ENCODE results near the gene HSD11B1.

HSD11B1 gene

DNA sequence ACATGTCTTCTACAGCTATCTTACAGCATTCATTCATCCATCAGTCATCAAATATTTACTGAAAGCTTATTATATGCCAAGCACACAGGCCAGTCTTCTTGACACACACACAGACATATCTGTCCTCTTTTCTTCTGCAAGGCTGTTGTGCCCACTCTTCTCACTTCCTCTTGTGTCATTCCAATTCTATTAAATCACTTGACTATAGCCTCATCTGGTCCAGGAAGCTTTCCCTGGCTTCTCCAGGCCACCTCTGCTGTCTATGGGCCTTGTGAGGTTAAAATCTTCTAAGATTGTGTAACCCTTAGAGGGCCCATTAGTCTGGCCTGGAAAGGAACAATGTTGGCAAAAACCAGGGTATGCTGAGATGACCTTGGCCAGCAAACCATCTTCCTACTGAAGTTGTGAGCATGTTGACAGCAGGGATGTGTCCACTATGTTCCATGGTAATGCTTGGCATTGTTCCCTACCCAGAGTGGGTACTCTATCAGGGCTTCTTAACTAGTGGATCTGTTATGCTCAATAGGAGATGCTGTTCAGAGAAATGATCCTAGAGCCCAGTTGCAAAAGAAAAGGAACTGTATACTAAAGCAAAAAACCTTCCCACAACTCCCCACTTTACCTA, 56.5 kb downstream of the HSD11B1 start:
- H3K23ac ChIP-seq (ENCODE audit: low read depth, low read length, poor library complexity) = no peak overlapping the region
- no peak overlapping the region for H3K4ac ChIP-seq (ENCODE audit: low read length)
- no peak overlapping the region for H2BK120ac ChIP-seq (ENCODE audit: low read depth, low read length)
- no peak overlapping the region for H2BK5ac ChIP-seq (ENCODE audit: low read length)
- no peak overlapping the region for H2AK5ac ChIP-seq (ENCODE audit: low read depth, low read length)
- H2AFZ ChIP-seq (ENCODE audit: low read length) = no peak overlapping the region
- H3K27me3 ChIP-seq (ENCODE audit: control insufficient read depth in 3 of 3, insufficient read depth in 3 of 3, low read depth in 1 of 3, low read length in 3 of 3) = peaks cover 0 to 26% (median 1%) of the 10 kb centered on the region in 3 experiments
- H2BK15ac ChIP-seq (ENCODE audit: low read length) = no peak overlapping the region
- no peak overlapping the region for H3K4me3 ChIP-seq (ENCODE audit: low read length in 2 of 2)
- H2BK12ac ChIP-seq (ENCODE audit: low read length) = no peak overlapping the region
- H3K9ac ChIP-seq (ENCODE audit: low read depth, low read length, poor library complexity) = no peak overlapping the region
- no peak overlapping the region for H3K14ac ChIP-seq (ENCODE audit: low read length)
- H3K18ac ChIP-seq (ENCODE audit: low read length) = no peak overlapping the region
- H4K8ac ChIP-seq (ENCODE audit: low read depth, low read length) = no peak overlapping the region
- H3K27ac ChIP-seq (replicated peaks; ENCODE audit: low read length) = no peak overlapping the region
- H4K91ac ChIP-seq (ENCODE audit: low read depth, low read length, poor library complexity) = no peak overlapping the region
- H3K79me1 ChIP-seq (ENCODE audit: low read depth, low read length) = no peaks in the 10 kb centered on the region
- H3K4me2 ChIP-seq (ENCODE audit: insufficient read depth, low read length, poor library complexity, severe bottlenecking) = no peak overlapping the region
- H3K9me3 ChIP-seq (replicated peaks in 1 of 2; ENCODE audit: control insufficient read depth in 2 of 2, insufficient read depth in 1 of 2, low read depth in 1 of 2, low read length in 2 of 2) = no peaks in the 10 kb centered on the region
- no peaks in the 10 kb centered on the region for H3K4me1 ChIP-seq (ENCODE audit: control insufficient read depth in 2 of 2, insufficient read depth in 1 of 2, low read depth in 1 of 2, low read length in 2 of 2)
- no peaks in the 10 kb centered on the region for H3K36me3 ChIP-seq (replicated peaks in 1 of 2; ENCODE audit: control insufficient read depth in 2 of 2, insufficient read depth in 2 of 2, low read length in 2 of 2)
- DNase-seq (ENCODE audit: low spot score) = no peak

DNA sequence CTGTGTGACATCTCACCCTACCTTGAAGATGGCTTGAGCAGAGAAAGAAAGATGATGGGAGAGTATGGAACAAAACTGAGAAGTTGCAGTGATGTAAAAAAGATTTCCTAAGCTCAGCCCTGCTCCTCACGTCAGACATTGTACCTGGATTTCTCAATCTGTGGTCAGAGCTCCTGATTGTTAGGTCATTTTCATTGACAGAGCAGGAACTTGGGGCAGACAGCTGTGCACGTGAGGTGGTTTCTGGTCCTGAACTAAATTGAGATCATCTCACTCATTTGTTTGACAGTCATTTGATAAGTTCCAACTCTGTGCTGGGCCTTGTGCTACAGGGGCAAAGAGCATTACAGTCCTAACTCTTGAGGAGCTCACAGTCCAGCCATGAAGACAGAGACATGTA, 61.4 kb downstream of the HSD11B1 start:
- peaks cover 5% of the 10 kb centered on the region for H3K79me1 ChIP-seq (ENCODE audit: low read depth, low read length)

DNA sequence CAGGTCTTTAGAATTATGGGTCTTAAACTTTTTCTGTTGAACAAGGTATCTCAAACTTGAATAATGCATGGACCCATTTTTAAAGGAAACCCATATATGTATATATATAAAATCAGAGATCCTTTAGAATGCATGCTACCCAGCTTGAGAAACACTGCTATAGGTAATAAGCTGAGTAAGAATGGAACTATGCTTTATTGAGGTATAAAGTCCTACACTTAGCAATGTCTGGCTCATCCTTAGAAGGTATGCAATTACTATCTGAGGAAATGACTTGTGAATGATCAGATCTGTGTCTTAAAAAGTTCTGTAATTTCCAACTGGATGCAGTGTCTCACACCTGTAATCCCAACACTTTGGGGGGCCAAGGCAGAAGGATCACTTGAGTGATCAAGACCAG, 62.5 kb downstream of the HSD11B1 start:
- no peak for DNase-seq (ENCODE audit: low spot score)
- peaks cover 0 to 4% of the 10 kb centered on the region in 2 donors for H3K4me1 ChIP-seq (ENCODE audit: control insufficient read depth in 2 of 2, insufficient read depth in 1 of 2, low read depth in 1 of 2, low read length in 2 of 2)
- no peak overlapping the region for H2AFZ ChIP-seq (ENCODE audit: low read length)
- peaks cover 7% of the 10 kb centered on the region for H3K79me1 ChIP-seq (ENCODE audit: low read depth, low read length)
- no peak overlapping the region for H2BK5ac ChIP-seq (ENCODE audit: low read length)
- no peak overlapping the region for H2BK120ac ChIP-seq (ENCODE audit: low read depth, low read length)
- no peak overlapping the region for H2BK12ac ChIP-seq (ENCODE audit: low read length)
- no peak overlapping the region for H2AK5ac ChIP-seq (ENCODE audit: low read depth, low read length)
- H3K23ac ChIP-seq (ENCODE audit: low read depth, low read length, poor library complexity) = no peak overlapping the region
- H4K8ac ChIP-seq (ENCODE audit: low read depth, low read length) = no peak overlapping the region
- H3K4ac ChIP-seq (ENCODE audit: low read length) = no peak overlapping the region
- H3K27ac ChIP-seq (replicated peaks; ENCODE audit: low read length) = no peak overlapping the region
- H4K91ac ChIP-seq (ENCODE audit: low read depth, low read length, poor library complexity) = no peak overlapping the region
- H3K4me2 ChIP-seq (ENCODE audit: insufficient read depth, low read length, poor library complexity, severe bottlenecking) = no peak overlapping the region
- peaks cover 0 to 7% of the 10 kb centered on the region in 2 donors for H3K9me3 ChIP-seq (replicated peaks in 1 of 2; ENCODE audit: control insufficient read depth in 2 of 2, insufficient read depth in 1 of 2, low read depth in 1 of 2, low read length in 2 of 2)
- H3K4me3 ChIP-seq (ENCODE audit: low read length in 2 of 2) = no peak overlapping the region
- H3K9ac ChIP-seq (ENCODE audit: low read depth, low read length, poor library complexity) = no peak overlapping the region
- H3K27me3 ChIP-seq (ENCODE audit: control insufficient read depth in 3 of 3, insufficient read depth in 3 of 3, low read depth in 1 of 3, low read length in 3 of 3) = peaks cover 0 to 1% (median 0%) of the 10 kb centered on the region in 3 experiments
- H2BK15ac ChIP-seq (ENCODE audit: low read length) = no peak overlapping the region
- H3K14ac ChIP-seq (ENCODE audit: low read length) = no peak overlapping the region
- no peak overlapping the region for H3K18ac ChIP-seq (ENCODE audit: low read length)
- no peaks in the 10 kb centered on the region for H3K36me3 ChIP-seq (replicated peaks in 1 of 2; ENCODE audit: control insufficient read depth in 2 of 2, insufficient read depth in 2 of 2, low read length in 2 of 2)

More for the DNA sequence above, 61.4 kb downstream of the HSD11B1 start:
- no peak overlapping the region for H2AFZ ChIP-seq (ENCODE audit: low read length)
- peaks cover 0 to 9% (median 1%) of the 10 kb centered on the region in 3 experiments for H3K27me3 ChIP-seq (ENCODE audit: control insufficient read depth in 3 of 3, insufficient read depth in 3 of 3, low read depth in 1 of 3, low read length in 3 of 3)
- H3K4me2 ChIP-seq (ENCODE audit: insufficient read depth, low read length, poor library complexity, severe bottlenecking) = no peak overlapping the region
- H3K18ac ChIP-seq (ENCODE audit: low read length) = no peak overlapping the region
- no peak overlapping the region for H2BK15ac ChIP-seq (ENCODE audit: low read length)
- H3K4me3 ChIP-seq (ENCODE audit: low read length in 2 of 2) = no peak overlapping the region
- no peak overlapping the region for H2BK12ac ChIP-seq (ENCODE audit: low read length)
- no peak overlapping the region for H3K9ac ChIP-seq (ENCODE audit: low read depth, low read length, poor library complexity)
- no peak overlapping the region for H2BK120ac ChIP-seq (ENCODE audit: low read depth, low read length)
- no peak for DNase-seq (ENCODE audit: low spot score)
- no peak overlapping the region for H4K91ac ChIP-seq (ENCODE audit: low read depth, low read length, poor library complexity)
- no peak overlapping the region for H3K4ac ChIP-seq (ENCODE audit: low read length)
- H2AK5ac ChIP-seq (ENCODE audit: low read depth, low read length) = no peak overlapping the region
- no CpG with 5 or more reads among the region's 2 CpGs for WGBS, 2 donors (ENCODE audit: extremely low coverage in 2 of 2, insufficient read length in 2 of 2, insufficient replicate concordance in 1 of 2)
- H3K9me3 ChIP-seq (replicated peaks in 1 of 2; ENCODE audit: control insufficient read depth in 2 of 2, insufficient read depth in 1 of 2, low read depth in 1 of 2, low read length in 2 of 2) = peaks cover 0 to 2% of the 10 kb centered on the region in 2 donors
- no peak overlapping the region for H2BK5ac ChIP-seq (ENCODE audit: low read length)
- H3K27ac ChIP-seq (replicated peaks; ENCODE audit: low read length) = no peak overlapping the region
- H3K23ac ChIP-seq (ENCODE audit: low read depth, low read length, poor library complexity) = no peak overlapping the region
- no peaks in the 10 kb centered on the region for H3K36me3 ChIP-seq (replicated peaks in 1 of 2; ENCODE audit: control insufficient read depth in 2 of 2, insufficient read depth in 2 of 2, low read length in 2 of 2)
- H3K14ac ChIP-seq (ENCODE audit: low read length) = no peak overlapping the region
- no peak overlapping the region for H4K8ac ChIP-seq (ENCODE audit: low read depth, low read length)
- H3K4me1 ChIP-seq (ENCODE audit: control insufficient read depth in 2 of 2, insufficient read depth in 1 of 2, low read depth in 1 of 2, low read length in 2 of 2) = peaks cover 0 to 4% of the 10 kb centered on the region in 2 donors

DNA sequence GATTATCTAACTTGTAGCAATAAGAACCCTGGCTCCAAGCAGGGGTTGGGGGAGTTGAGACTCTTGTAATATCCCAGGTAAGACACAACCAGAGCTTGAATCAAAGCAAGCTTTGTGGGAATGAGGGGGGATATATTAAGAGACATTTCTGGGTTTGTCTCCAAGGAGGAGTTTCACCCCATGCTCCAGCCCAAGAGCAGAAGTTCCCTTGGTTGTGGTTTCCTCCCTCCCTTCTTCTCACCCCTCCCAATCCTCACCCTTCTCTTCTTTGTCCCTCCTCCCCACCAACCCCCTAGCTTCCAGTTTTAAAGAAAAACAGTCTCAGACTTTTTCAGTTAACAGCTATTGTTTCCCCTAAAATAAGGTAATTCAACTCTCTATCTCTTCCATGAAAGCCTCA, 63.1 kb downstream of the HSD11B1 start:
- Histone ChIP-seq H3K9ac (ENCODE audit: low read depth, low read length, poor library complexity) (no peak overlapping the region), H3K36me3 (replicated peaks in 1 of 2; ENCODE audit: control insufficient read depth in 2 of 2, insufficient read depth in 2 of 2, low read length in 2 of 2) (no peaks in the 10 kb centered on the region), H3K4ac (ENCODE audit: low read length) (no peak overlapping the region), H2BK12ac (ENCODE audit: low read length) (no peak overlapping the region), H3K27me3 (ENCODE audit: control insufficient read depth in 3 of 3, insufficient read depth in 3 of 3, low read depth in 1 of 3, low read length in 3 of 3) (no peaks in the 10 kb centered on the region), H3K14ac (ENCODE audit: low read length) (no peak overlapping the region), H2BK5ac (ENCODE audit: low read length) (no peak overlapping the region), H3K23ac (ENCODE audit: low read depth, low read length, poor library complexity) (no peak overlapping the region), H3K18ac (ENCODE audit: low read length) (no peak overlapping the region), H3K27ac (replicated peaks; ENCODE audit: low read length) (no peak overlapping the region), H3K79me1 (ENCODE audit: low read depth, low read length) (peaks cover 7% of the 10 kb centered on the region), H3K4me2 (ENCODE audit: insufficient read depth, low read length, poor library complexity, severe bottlenecking) (no peak overlapping the region), H3K9me3 (replicated peaks in 1 of 2; ENCODE audit: control insufficient read depth in 2 of 2, insufficient read depth in 1 of 2, low read depth in 1 of 2, low read length in 2 of 2) (peaks cover 0 to 7% of the 10 kb centered on the region in 2 donors), H2AK5ac (ENCODE audit: low read depth, low read length) (no peak overlapping the region), H2BK120ac (ENCODE audit: low read depth, low read length) (no peak overlapping the region), H2BK15ac (ENCODE audit: low read length) (no peak overlapping the region), H2AFZ (ENCODE audit: low read length) (no peak overlapping the region), H3K4me1 (ENCODE audit: control insufficient read depth in 2 of 2, insufficient read depth in 1 of 2, low read depth in 1 of 2, low read length in 2 of 2) (peaks cover 0 to 4% of the 10 kb centered on the region in 2 donors), H4K8ac (ENCODE audit: low read depth, low read length) (no peak overlapping the region), H4K91ac (ENCODE audit: low read depth, low read length, poor library complexity) (no peak overlapping the region), H3K4me3 (ENCODE audit: low read length in 2 of 2) (no peak overlapping the region)
- no peak for DNase-seq (ENCODE audit: low spot score)

Data from neuronal stem cell (in vitro differentiated cells).